Measurements from ENCODE around the gene HLA-DQA2. TPM values are rescaled to one million over a fixed set of nuclear protein-coding genes. Genes with fewer than 3 reads are reported as not detected.
"Not testable (repeated sequence)": the region's sequence is repeated elsewhere in the genome, so short reads cannot be mapped to it uniquely, and the experiment has no call there.

Gene HLA-DQA2
- total RNA-seq, result 1 to 10 TPM in 1 of 2 donors, not detected in 1; 1.2 TPM
- long read RNA-seq, result 0 reads

DNA sequence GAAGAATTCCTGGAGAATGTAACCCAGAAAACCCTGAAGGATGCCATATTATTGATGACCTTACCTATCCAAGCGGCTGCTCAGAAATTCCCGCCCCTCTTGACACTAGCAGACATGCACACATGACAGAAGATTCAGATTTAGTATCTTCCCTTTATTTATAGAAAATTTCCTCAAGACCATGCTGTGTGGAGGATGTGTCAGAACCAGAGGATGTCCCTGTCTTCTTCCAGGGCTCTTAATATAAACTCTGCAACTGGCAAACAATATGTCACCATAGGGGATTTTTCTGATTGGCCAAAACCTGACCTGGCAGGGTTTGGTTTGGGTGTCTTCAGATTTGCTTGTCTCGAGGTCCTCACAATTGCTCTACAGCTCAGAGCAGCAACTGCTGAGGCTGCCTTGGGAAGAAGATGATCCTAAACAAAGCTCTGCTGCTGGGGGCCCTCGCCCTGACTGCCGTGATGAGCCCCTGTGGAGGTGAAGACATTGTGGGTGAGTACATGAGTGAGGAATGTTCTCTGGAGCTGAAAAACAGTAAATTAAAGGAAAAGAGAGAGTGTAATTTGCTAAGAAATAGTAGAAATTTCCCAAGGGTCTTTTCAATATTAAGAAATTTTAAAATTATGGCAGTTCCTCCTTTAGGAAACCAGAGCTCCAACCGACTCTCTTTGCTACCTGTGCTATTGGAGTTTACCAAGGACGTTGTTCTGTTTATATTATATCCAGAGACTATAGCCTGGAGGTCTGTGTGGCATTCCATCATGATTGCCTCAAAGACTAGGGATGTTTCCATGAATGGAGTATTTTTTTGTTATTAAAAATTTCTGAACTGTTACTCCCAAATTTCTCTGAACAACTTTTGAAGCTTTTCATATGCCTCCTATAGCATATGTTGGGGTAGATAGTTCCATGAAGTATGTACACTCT is at the start of gene HLA-DQA2:
Gene HLA-DQA2, plus strand, starts transcription at position 361 of the 930 bp plus-strand sequence. Its CDS starts 53 bp downstream, at position 414.
- intact Hi-C loops (cut with DNase I, micrococcal nuclease), result no loop called here
- DNase-seq (no peak), ATAC-seq (no peak)

DNA sequence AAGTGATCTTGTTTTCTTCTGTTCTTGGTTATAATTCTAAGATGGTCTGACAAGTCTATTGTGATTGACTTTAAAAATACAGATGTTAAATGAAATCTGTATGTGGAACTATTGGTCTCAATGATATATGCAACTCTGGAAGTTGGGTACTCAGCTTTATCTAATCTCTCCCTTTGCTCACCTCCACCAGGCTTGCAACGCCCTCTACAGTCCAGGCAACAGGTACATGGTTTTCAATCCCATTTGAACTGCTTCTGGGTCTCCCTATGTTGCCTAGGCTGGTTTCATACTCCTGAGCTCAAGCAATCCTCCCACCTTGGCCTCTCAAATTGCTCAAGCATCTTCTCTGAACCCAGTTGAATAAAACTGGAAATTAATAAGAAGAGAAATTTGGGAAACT is 49.2 kb upstream of the HLA-DQA2 start:
- intact Hi-C loops (cut with DNase I, micrococcal nuclease), result no loop called here
- ATAC-seq, result peak; percentile 84
- peak; percentile 47 to 65 for DNase-seq

DNA sequence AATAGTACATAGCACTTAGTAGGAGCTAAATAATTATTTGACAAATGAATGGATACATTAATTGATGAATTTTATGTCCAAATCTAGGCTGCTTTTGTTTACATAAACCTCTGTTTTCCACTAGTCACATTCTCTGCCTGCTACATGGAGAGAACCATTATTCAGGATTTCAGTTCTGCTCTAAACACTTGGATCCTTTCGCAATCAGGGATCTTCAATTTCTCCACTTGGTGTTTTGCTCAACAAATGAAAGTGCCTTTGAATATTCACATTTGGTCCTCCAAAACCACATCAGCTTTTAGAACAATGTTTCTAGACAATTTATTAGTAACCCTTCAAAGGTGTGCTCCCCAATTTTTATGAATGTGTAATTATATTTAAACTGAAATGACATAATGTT is 44.2 kb upstream of the HLA-DQA2 start:
- intact Hi-C loops (cut with DNase I, micrococcal nuclease), result loop anchor here in 1 of 2 donors (5.0 kb wide), 1 partner anchor 265 kb away; no protein-coding TSS in a partner anchor
- no peak for ATAC-seq
- no peak for DNase-seq

DNA sequence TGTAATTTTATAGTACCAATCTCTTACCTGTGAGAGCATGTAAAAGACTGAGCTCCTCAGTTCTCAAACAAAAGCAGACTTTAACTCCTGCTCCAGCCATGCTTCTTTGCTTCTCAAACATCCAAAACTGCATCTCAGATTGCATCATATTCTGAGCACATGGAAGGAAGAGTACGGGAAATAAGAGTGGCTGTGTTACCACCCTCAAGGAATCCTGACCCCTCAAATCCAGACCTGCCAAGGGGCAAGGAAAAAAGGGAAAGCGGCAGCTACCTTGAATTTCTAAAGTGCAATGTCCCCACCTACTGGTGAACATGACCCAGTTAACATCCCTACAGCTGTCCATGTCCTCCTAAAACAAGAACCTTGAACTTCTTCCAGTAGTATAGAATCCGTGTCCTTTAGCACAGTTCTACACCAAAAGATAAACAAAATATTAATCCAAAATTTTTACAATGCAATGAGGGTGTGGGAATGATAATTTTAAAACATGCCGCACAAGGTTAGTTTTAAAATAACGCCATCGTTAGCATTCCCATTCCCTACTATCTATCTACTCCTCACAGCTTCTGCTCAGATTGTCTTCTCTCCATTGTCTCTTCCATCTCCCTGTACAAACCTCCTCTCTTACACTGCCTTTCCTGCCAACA is 40.7 kb upstream of the HLA-DQA2 start:
- intact Hi-C loops (cut with DNase I, micrococcal nuclease), result loop anchor here (5.0 to 10.0 kb wide), 3 partner anchors 84 to 286 kb away; no protein-coding TSS in a partner anchor
- peak; percentile 76 for ATAC-seq

DNA sequence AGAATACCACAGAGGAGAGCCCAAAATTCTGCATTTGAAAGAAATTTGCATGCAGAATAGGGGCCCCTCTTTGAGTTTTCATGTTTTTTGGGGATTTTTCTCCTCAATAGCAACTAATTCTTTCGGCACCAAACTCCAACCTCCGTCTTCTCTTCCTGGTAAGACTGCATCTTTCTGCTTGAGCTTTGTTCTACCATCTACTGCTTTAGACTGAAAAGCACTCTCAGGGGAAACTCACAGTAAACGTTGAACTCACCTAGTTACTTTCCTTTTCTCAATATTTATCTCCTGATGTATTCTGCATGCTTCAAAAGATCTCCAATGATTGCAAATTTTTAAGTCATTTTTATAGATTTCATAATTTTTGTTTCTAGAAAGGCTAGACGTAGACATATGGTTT is 37.8 kb upstream of the HLA-DQA2 start:
- DNase-seq (no peak), ATAC-seq (no peak)
- intact Hi-C loops (cut with DNase I, micrococcal nuclease), result loop anchor here (5.0 to 10.0 kb wide), 3 partner anchors 81 to 289 kb away; no protein-coding TSS in a partner anchor

More for the DNA sequence above, 40.7 kb upstream of the HLA-DQA2 start:
- DNase-seq, result peak in 1 of 2 donors; percentile 14

DNA sequence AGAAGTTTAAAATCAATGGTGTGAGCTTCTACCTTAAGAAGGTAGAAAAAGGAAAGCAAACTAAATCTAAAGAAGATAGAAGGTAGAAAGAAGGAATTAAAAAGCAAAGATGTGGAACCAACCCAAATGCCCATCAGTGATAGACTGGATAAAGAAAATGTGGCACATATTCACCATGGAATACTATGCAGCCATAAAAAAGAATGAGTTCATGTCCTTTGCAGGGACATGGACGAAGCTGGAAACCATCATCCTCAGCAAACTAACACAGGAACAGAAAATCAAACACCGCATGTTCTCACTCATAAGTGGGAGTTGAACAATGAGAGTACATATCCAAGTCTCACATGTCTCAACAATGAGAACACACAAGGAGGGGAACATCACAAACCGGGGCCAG is 36.0 kb upstream of the HLA-DQA2 start:
- ATAC-seq, DNase-seq: not testable (repeated sequence)
- intact Hi-C loops (cut with DNase I, micrococcal nuclease), result loop anchor here (10.0 kb wide), 2 partner anchors 80 to 290 kb away; no protein-coding TSS in a partner anchor

DNA sequence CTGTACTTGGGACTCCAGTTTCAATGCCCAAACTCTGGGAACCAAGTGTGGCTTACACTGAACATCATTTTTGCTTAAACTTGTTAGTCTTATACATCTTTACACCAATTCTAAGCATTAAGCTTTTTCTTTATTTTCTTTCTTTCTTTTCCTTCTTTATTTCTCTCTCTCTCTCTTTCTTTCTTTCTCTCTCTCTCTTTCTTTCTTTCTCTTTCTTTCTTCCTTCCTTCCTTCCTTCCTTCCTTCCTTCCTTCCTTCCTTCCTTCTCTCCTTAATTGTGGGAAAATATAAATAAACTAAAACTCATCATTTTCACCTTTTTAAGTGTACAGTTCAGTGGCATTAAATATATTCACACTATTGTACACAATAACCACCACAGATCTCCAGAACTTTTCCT is 31.6 kb upstream of the HLA-DQA2 start:
- intact Hi-C loops (cut with DNase I, micrococcal nuclease), result loop anchor here (10.0 kb wide), 2 partner anchors 75 to 295 kb away; no protein-coding TSS in a partner anchor
- DNase-seq (no peak), ATAC-seq (no peak)

DNA sequence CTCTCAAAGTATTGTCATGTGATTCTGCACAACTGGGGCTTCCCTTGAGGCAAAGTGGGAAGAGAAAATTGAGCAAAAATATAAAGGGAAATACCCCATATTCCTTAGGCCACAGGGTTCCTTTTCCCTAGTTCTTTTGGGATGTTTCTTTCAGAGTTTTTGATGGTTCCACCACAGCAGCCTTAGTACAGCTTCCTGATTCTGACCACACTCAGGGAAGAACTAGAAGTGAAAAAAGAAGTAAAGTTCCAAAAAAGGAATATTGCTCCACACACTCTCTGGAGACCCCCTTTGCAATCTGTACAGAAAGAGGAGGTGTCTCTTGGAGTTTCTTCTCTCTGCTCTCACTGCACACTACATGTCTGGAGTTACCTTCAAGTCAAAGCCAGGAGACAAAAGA is 27.9 kb upstream of the HLA-DQA2 start:
- ATAC-seq (no peak), DNase-seq (no peak)
- intact Hi-C loops (cut with DNase I, micrococcal nuclease), result no loop called here

DNA sequence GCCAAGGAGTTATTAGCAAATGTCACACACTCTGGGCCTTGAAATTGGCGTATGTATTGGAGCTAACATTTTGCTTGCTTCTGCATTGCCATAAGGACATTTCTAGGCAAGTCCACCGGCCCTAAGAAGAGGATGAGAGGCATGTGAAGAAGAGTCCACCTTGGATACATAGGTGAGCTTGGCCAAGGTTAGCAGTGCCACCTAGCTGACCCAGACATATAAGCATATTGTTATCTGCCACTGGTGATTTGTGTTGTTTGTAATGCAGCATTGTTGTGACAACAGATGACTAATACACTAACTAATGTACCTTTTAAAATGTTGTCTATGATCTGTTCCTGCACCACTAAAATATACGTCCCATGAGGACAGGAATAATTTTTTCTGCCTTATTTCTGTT is 24.8 kb upstream of the HLA-DQA2 start:
- no peak for ATAC-seq
- intact Hi-C loops (cut with DNase I, micrococcal nuclease), result no loop called here
- DNase-seq, result no peak

DNA sequence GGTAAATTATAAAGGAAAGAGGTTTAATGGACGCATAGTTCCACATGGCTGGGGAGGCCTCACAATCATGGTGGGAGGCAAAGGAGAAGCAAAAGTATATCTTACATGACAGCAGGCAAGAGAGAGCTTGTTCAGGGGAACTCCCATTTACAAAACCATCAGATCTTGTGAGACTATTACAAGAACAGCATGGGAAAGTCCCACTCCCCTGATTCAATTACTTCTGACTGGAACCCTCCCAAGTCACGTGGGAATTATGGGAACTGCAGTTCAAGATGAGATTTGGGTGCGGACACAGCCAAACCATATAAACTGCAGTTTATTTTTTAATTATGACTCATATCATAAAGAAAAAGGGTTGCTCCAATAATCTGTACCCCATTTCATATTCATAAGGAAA is 22.3 kb upstream of the HLA-DQA2 start:
- DNase-seq (no peak), ATAC-seq (no peak)
- intact Hi-C loops (cut with DNase I, micrococcal nuclease), result no loop called here

DNA sequence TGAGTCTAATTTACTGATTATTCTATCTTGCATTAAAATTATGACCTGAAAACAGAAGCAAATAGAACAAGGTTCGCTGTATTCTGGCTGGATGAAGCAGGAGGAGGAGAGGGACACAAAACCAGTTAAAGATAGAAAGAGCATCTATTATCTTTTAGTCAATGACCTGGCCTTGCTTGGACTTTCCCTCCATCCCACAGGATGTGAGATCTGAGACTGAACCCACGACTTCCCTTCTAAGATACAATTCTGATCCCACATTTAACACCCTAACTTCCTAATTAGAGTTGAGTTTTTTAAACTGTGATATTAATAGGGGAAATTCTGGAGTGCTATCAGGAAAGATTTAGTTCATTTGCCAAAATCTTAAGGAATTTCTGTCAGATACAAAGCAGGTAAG is 3.1 kb upstream of the HLA-DQA2 start:
- intact Hi-C loops (cut with DNase I, micrococcal nuclease), result no loop called here
- DNase-seq (no peak), ATAC-seq (no peak)

DNA sequence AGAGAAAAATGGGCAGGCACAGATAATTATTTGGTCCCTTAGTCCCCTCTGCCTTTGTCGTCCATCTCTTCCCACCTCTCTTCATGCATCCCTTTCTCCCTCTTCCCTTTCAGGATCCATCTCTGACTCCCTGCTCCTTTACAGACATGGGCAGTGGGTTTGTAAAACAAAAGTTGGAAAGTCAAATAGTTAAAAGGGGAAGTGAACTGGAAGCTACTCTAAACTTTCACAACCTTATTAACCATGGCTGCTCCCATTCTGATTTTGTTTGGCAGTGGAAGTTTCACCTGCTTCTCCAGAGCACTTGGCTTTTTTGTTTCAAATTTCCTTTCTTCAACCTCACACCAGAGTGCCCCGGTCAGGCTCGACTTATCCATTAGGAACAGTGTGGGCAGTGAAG is 1.2 kb downstream of the HLA-DQA2 start:
- intact Hi-C loops (cut with DNase I, micrococcal nuclease), result no loop called here
- ATAC-seq (no peak), DNase-seq (no peak)

DNA sequence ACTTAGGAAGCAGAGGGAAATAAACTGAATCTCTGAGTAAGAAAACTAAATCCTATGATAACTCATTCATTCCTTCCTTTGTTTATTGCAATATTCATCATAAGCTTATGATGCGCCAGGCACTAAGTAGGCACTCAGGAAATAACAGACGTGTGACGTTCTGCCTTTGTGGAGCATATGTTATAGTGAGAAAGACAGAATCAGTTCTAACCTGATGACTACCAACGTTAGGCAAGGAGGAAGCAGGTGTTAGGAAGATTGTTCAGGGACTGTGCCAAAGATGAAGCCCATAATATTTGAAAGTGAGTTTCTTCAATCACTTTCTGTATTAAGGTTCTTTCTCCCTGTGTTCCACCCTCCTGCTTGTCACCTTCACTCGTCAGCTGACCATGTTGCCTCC is 3.6 kb downstream of the HLA-DQA2 start:
- intact Hi-C loops (cut with DNase I, micrococcal nuclease), result no loop called here
- no peak for DNase-seq
- ATAC-seq, result no peak

DNA sequence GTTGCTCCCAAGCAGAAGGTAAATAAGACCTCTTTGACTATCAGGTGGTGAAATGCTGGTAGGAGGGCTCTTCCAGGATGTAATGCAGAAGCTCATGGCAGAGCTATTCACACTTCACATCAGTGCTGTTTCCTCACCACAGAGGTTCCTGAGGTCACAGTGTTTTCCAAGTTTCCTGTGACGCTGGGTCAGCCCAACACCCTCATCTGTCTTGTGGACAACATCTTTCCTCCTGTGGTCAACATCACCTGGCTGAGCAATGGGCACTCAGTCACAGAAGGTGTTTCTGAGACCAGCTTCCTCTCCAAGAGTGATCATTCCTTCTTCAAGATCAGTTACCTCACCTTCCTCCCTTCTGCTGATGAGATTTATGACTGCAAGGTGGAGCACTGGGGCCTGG is 4.5 kb downstream of the HLA-DQA2 start:
- ATAC-seq; DNase-seq; intact Hi-C loops (cut with DNase I, micrococcal nuclease): not testable (repeated sequence)

DNA sequence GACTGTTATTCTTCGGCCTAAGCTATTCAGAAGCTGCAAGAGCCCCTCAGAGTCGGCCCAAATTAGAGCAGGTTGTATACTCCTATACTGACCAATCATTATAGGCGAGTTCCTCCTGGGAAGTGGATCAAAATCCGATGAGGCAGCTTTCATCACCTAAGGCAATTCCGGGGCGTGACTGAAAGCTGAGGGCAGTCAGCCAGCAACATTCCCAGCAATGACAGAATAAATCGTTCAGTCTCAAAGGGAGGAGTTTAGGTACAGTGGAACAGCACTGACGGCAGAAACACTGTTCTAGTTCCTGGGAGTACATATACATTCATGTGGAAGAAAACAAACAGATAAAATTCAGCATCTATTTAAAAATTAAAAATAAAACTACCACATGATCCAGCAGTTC is 11.4 kb downstream of the HLA-DQA2 start:
- ATAC-seq (peak; percentile 100), DNase-seq (peak; percentile 33 to 55)
- intact Hi-C loops (cut with DNase I, micrococcal nuclease), result no loop called here

DNA sequence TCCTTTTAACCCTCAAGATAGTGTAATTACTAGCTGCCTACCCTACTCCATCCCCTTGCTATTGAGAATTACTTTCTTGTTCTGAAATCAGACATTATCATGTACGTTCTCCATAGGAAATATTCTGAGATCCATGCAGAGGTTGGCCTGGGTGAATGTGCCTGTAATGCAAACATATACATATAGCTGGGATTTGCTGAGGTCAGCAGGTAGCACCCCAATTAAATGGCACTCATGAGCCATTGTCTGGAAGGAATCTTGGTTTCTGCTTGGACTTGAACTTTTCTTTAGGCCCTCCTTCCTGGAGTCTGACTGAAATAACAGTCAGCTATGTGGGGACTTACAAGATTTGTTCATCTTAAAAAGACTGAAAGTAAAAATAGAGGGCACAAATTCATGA is 18.5 kb downstream of the HLA-DQA2 start:
- intact Hi-C loops (cut with DNase I, micrococcal nuclease), result no loop called here
- DNase-seq (no peak), ATAC-seq (no peak)

DNA sequence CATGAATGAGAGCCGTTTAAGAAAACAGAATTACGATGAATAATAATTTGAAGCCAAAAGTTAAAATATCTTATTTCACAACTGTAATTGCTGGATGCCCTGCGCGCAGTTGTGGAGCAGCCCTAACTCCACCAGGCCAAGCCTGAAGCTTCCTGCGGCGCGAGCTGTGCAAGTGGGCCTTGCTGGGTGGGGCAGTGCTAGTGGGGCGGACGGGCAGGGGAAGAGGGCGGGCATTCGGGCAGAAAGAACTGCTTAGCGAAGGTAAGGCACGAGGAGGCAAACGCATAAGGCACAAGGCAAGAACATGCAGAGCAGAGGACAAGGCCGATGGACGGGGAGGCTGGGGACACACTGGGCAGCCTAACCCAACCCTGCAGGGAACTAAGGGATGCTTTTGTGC is 19.9 kb downstream of the HLA-DQA2 start:
- intact Hi-C loops (cut with DNase I, micrococcal nuclease), result no loop called here
- no peak for DNase-seq
- ATAC-seq, result no peak

DNA sequence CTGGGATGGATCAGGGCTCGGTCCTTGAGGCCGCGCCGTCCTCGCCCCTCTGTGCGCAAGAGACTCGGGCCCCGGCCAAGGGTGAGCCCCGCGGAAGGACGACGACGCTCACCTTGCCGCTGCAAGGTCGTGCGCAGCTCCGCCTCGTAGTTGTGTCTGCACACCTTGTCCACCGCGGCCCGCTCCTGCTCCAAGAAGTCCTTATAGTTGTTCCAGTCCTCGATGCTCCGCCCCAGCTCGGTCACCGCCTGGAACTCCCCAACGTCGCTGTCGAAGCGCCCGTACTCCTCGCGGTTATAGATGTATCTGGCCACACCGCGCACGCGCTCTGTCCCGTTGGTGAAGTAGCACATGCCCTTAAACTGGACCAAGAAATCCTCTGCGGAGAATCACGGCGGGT is 20.4 kb downstream of the HLA-DQA2 start:
- DNase-seq (no peak), ATAC-seq (no peak)
- intact Hi-C loops (cut with DNase I, micrococcal nuclease), result no loop called here

DNA sequence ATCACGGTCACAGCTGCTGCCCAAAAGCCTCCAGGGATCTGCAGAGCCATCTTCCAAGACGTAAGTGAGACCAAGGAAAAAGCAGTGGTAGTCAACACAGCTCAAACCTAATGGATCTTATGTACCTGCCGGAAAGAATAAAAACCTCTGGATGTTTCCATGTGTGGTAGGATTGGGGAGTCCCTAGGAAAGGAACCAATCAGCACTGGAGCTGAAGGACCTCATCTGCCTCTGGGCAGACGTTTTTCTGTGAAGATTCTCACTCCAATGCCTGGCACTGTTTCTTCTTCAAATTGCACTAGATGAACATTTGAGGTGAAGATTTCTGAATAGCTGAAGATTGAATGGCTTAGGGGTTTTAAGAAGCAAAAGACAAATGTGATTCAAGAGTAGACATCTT is 22.2 kb downstream of the HLA-DQA2 start, which contains the start of gene HLA-DQB2:
Gene HLA-DQB2, minus strand, starts transcription at position 112 of the 400 bp plus-strand sequence. Its CDS starts 62 bp downstream, at position 50.
- ATAC-seq, result no peak
- intact Hi-C loops (cut with DNase I, micrococcal nuclease), result no loop called here
- no peak for DNase-seq

DNA sequence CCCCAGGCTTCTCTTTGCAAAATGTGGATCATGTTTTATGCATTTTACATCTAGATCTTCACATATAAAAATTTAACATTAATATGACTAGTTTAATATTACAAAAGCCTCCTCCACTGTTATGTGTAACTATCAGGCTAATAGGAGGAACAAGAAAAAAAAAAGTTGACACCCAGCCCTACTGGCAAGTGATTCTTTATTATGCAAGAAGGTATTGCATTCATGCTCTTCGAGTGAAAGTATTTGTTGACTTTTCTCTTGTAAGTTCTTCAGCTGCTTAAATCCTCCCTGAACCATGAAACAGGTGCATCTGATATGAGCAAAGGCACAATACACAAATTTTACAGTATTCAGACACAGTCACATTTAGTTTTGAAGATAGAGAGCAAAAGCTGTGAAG is 22.9 kb downstream of the HLA-DQA2 start:
- intact Hi-C loops (cut with DNase I, micrococcal nuclease), result no loop called here
- ATAC-seq (no peak), DNase-seq (no peak)
